GM21717 (cell line): Measurements from ENCODE around the gene NTM.

Source experiments
- ATAC-seq: cut with Tn5 transposase; IDR thresholded peaks from one replicate; pipeline ENCODE4 v1.9.1; 2021; ENCODE audit warnings: mild to moderate bottlenecking, moderate library complexity; ENCODE audit not compliant: unreplicated experiment

Gene NTM

GRCh38 chr11:131880316-131880715, 509.9 kb downstream of the NTM start:
- ATAC-seq: no peak

- ATAC-seq: no peak
Observed at GRCh38 chr11:131880976-131881375, 510.6 kb downstream of the NTM start.

- no peak for ATAC-seq
Observed at GRCh38 chr11:131883332-131883731, 512.9 kb downstream of the NTM start.

GRCh38 chr11:131884461-131885073, 514.2 kb downstream of the NTM start:
- ATAC-seq: no peak

GRCh38 chr11:131885431-131885830, 515.0 kb downstream of the NTM start:
- ATAC-seq: no peak

GRCh38 chr11:131886201-131886600, 515.8 kb downstream of the NTM start:
- ATAC-seq: no peak

- ATAC-seq: no peak
Observed at GRCh38 chr11:131888230-131888855, 517.9 kb downstream of the NTM start.

GRCh38 chr11:131889146-131889577, 518.7 kb downstream of the NTM start:
- no peak for ATAC-seq

- ATAC-seq: no peak
Observed at GRCh38 chr11:131889760-131890581, 519.6 kb downstream of the NTM start.

GRCh38 chr11:131893103-131893890, 522.9 kb downstream of the NTM start:
- ATAC-seq: peak; percentile 93

- no peak for ATAC-seq
Observed at GRCh38 chr11:131893988-131894387, 523.6 kb downstream of the NTM start.

GRCh38 chr11:131894615-131895544, 524.5 kb downstream of the NTM start:
- no peak for ATAC-seq

- no peak for ATAC-seq
Observed at GRCh38 chr11:131895865-131896264, 525.5 kb downstream of the NTM start.

GRCh38 chr11:131896978-131897615, 526.7 kb downstream of the NTM start:
- ATAC-seq: no peak

GRCh38 chr11:131897956-131898355, 527.5 kb downstream of the NTM start:
- ATAC-seq: no peak

GRCh38 chr11:131898949-131899348, 528.5 kb downstream of the NTM start:
- ATAC-seq: no peak

GRCh38 chr11:131899950-131900580, 529.6 kb downstream of the NTM start:
- ATAC-seq: peak; percentile 50

- ATAC-seq: no peak
Observed at GRCh38 chr11:131902421-131902820, 532.0 kb downstream of the NTM start.

- no peak for ATAC-seq
Observed at GRCh38 chr11:131903074-131903473, 532.7 kb downstream of the NTM start.
